ENCODE results near the gene KIAA1549.

KIAA1549 gene

DNA sequence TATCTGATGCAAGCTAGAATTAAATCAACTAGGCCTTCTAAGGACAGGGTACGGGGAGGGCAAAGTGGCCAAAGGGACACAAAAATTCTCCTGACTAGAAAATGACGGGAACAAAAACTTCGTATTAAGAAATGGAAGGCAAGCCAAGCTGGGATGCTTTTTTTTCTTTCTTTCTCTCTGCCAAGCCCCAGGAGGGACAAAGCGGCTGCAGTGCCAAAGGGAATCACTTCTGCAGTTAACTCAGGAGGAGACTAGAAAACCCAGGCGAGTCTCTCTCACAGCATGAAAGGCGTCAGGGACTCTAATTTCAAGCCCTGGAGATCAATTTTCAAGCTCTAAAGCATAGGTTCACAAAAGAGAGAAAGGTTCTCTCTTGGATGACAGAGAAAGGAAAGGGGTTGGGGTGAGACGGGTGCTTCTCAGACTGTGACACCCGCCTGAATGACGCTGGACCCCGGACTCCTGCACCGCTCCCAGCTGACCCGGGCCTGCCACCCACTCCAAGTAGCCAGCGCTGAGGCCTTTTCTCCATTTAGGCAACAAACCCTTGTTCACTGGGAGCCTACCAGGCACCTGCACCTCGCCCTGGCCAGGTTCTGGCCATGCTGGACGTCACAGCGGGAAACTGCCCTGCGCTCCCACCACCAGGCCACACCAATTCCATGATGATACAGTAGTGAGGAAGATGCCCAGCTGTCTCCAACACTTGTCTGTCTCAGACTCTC lies 56.5 kb downstream of the KIAA1549 start:
- TF ChIP-seq, protein P1, sequence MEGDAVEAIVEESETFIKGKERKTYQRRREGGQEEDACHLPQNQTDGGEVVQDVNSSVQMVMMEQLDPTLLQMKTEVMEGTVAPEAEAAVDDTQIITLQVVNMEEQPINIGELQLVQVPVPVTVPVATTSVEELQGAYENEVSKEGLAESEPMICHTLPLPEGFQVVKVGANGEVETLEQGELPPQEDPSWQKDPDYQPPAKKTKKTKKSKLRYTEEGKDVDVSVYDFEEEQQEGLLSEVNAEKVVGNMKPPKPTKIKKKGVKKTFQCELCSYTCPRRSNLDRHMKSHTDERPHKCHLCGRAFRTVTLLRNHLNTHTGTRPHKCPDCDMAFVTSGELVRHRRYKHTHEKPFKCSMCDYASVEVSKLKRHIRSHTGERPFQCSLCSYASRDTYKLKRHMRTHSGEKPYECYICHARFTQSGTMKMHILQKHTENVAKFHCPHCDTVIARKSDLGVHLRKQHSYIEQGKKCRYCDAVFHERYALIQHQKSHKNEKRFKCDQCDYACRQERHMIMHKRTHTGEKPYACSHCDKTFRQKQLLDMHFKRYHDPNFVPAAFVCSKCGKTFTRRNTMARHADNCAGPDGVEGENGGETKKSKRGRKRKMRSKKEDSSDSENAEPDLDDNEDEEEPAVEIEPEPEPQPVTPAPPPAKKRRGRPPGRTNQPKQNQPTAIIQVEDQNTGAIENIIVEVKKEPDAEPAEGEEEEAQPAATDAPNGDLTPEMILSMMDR (conservative IDR thresholded peaks at IDR 0.05; ENCODE audit: control insufficient read depth, insufficient read depth, low read depth, low read length), result no peak
- no peak for DNase-seq (ENCODE audit: low read depth)
- no peak overlapping the region for H3K4me3 ChIP-seq (ENCODE audit: control insufficient read depth, low read depth, low read length)

DNA sequence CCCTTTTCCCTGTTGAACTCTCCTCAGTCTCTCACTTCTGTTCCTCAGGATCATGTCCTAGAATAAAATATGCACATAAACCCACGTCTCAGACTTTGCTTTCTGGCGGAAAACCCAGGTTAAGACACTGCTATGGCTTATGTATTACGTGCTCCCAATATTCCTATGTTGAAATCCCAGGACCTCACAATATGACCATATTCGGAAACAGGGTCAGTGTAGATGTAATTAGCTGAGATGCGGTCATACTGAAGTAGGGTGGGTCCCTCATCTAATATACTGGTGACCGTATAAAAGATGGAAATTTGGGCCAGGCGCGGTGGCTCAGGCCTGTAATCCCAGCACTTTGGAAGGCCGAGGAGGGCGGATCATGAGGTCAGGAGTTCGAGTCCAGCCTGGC lies 59.9 kb downstream of the KIAA1549 start:
- no peak overlapping the region for H3K4me3 ChIP-seq (ENCODE audit: control insufficient read depth, low read depth, low read length)
- TF ChIP-seq, protein P1 (conservative IDR thresholded peaks at IDR 0.05; ENCODE audit: control insufficient read depth, insufficient read depth, low read depth, low read length), result no peak

DNA sequence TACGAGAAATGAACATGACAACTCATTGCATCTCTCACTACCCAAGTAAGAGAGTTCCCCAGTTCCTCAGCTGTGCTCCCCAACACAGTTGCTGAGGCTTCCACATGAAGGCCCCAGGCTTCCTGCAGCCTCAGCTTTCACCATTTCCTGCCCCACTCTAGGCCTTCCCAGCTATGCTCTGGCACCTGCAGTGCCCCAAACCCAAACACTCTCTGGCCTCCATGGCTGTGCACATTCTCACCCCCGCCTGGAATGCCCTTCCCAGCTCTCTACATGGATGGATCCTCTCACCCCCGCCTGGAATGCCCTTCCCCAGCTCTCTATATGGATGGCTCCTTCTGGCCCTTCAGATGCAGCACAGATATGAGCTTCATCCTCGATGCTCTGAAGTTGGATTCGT lies 61.3 kb downstream of the KIAA1549 start:
- no peak for DNase-seq (ENCODE audit: low read depth)
- TF ChIP-seq, protein P1 (conservative IDR thresholded peaks at IDR 0.05; ENCODE audit: control insufficient read depth, insufficient read depth, low read depth, low read length), result no peak
- H3K4me3 ChIP-seq (ENCODE audit: control insufficient read depth, low read depth, low read length), result no peak overlapping the region

More for the DNA sequence above, 59.9 kb downstream of the KIAA1549 start:
- DNase-seq (ENCODE audit: low read depth), result no peak

DNA sequence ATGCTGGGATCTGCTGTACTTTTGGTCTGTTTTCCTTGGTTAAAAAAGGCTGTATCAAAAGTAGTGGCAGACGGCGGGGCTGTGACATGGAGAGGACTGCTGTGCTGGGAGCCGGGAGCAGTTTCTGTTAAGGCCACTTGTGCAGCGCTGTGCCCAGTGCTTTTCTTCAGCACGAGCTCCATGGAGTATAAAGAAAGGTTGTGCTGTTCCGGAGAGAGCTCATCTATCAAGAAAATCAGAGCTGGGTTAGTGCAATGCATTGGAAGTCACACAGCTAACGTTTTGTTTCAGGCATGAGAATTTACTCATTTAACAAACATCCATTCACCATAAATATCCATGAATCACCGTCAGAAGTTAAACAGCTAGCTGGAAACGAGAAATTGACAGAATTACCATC lies 62.0 kb downstream of the KIAA1549 start:
- TF ChIP-seq, protein P1 (conservative IDR thresholded peaks at IDR 0.05; ENCODE audit: control insufficient read depth, insufficient read depth, low read depth, low read length), result no peak
- H3K4me3 ChIP-seq (ENCODE audit: control insufficient read depth, low read depth, low read length), result no peak overlapping the region
- DNase-seq (ENCODE audit: low read depth), result no peak

DNA sequence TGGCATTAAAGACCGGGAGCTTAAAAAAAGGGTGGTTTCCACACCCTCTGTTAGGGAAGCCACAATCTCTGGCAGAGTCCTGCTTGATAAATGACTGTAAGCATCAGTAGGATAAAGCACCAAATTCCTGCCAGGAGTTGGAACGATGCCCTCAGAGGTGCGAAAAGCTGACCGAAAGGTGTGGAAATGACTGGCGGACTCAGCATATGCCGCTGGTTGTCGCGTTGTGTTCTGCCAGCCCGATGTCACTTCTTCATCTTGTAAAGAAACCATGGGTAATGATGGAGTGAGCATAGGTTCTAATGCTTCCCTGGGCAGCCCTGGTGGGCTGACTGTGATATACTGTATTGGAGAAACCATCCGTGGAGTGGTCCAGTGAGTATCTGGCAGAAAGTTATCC lies 62.4 kb downstream of the KIAA1549 start:
- TF ChIP-seq, protein P1 (conservative IDR thresholded peaks at IDR 0.05; ENCODE audit: control insufficient read depth, insufficient read depth, low read depth, low read length), result no peak
- DNase-seq (ENCODE audit: low read depth), result no peak

DNA sequence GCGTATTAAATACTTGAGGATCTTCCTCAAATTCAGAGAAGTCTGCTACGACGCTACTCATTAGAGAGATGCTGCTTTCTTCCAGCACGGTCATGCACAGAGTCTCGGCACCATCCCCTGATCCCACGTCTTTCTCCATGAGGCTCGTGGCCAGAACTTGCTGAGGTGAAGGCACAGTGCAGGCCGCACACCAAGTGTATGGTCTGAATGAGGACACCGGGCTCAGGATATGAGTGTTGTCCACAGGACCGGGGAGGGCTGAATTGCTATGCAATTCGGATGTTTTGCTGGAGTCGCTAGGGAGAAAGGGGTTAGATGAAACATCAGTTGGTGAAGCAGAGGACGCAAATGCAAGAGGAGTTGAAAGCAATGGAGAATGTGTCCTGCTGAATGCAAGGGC lies 63.0 kb downstream of the KIAA1549 start:
- no peak overlapping the region for H3K4me3 ChIP-seq (ENCODE audit: control insufficient read depth, low read depth, low read length)
- TF ChIP-seq, protein P1 (conservative IDR thresholded peaks at IDR 0.05; ENCODE audit: control insufficient read depth, insufficient read depth, low read depth, low read length), result no peak
- DNase-seq (ENCODE audit: low read depth), result no peak

More for the DNA sequence above, 62.4 kb downstream of the KIAA1549 start:
- H3K4me3 ChIP-seq (ENCODE audit: control insufficient read depth, low read depth, low read length), result no peak overlapping the region

All from fibroblast of mammary gland (primary cell).